OCI-LY7 (cell line): ENCODE data around the gene SLC25A21. TPM values are rescaled to one million over a fixed set of nuclear protein-coding genes. Genes with fewer than 3 reads are reported as not detected.

Experiments used
- Bru-seq: library from RNA; stranded (reverse); fragments of 400-500 nt; gene quantifications from one replicate; lab custom pipeline; 2021; lab: Mats Ljungman, UMichigan
- BruChase-seq, 2 experiments: library from RNA; stranded (reverse); fragments of 400-500 nt; gene quantifications; one replicate each; lab custom pipeline; 2021; lab: Mats Ljungman, UMichigan
- BruUV-seq: library from RNA; stranded (reverse); fragments of 400-500 nt; replicated peaks from 2 replicates; lab custom pipeline; 2021; lab: Mats Ljungman, UMichigan
- CTCF ChIA-PET: fragments of 300-600 bp; sonication (Branson Sonifier 250); formaldehyde crosslinking; loops from one replicate; lab custom pipeline; 2022; ENCODE audit warnings: antibody characterized with exemption; ENCODE audit not compliant: unreplicated experiment; lab: Charles Lee
- POLR2A ChIA-PET: fragments of 300-600 bp; sonication (Branson Sonifier 250); formaldehyde crosslinking; loops from one replicate; lab custom pipeline; 2022; ENCODE audit warnings: antibody characterized with exemption; lab: Charles Lee
- DNase-seq: peaks from one replicate; pipeline ENCODE4 v3.0.0-alpha.2; 2015; ENCODE audit warnings: low spot score
- H2AFZ ChIP-seq: fragments of 200-600 bp; sonication (generic), shearing (Covaris generic); 2 replicates; pipeline ENCODE4 v1.6.1; 2014; ENCODE audit warnings: mild to moderate bottlenecking, antibody characterized with exemption, low read length, moderate library complexity
- H3K27ac ChIP-seq: fragments of 200-600 bp; sonication (generic); 2 replicates; pipeline ENCODE4 v1.5.1; 2014; ENCODE audit warnings: mixed run types, low read depth, mild to moderate bottlenecking, moderate library complexity, low read length, inconsistent platforms; ENCODE audit not compliant: poor library complexity, severe bottlenecking
- H3K36me3 ChIP-seq: fragments of 200-600 bp; sonication (generic); 2 replicates; pipeline ENCODE4 v1.6.1; 2014; ENCODE audit warnings: mild to moderate bottlenecking, antibody characterized with exemption, low read length, moderate library complexity, mixed read lengths; ENCODE audit not compliant: insufficient read depth
- H3K4me1 ChIP-seq: fragments of 200-600 bp; sonication (generic); 2 replicates; pipeline ENCODE4 v1.5.1; 2014; ENCODE audit warnings: mild to moderate bottlenecking, low read length; ENCODE audit not compliant: insufficient read depth, poor library complexity, severe bottlenecking
- H3K4me2 ChIP-seq: fragments of 200-600 bp; sonication (generic); 2 replicates; pipeline ENCODE4 v1.6.1; 2014; ENCODE audit warnings: mild to moderate bottlenecking, low read length
- H3K4me3 ChIP-seq: fragments of 200-600 bp; sonication (generic); 2 replicates; pipeline ENCODE4 v1.5.1; 2014; ENCODE audit warnings: mild to moderate bottlenecking, low read depth, low read length; ENCODE audit not compliant: poor library complexity, severe bottlenecking
- H3K79me2 ChIP-seq: fragments of 200-600 bp; sonication (generic); 2 replicates; pipeline ENCODE4 v1.6.1; 2016; ENCODE audit warnings: low read depth, mild to moderate bottlenecking, low read length, moderate library complexity, mixed read lengths; ENCODE audit not compliant: insufficient read depth
- H3K9me2 ChIP-seq: fragments of 200-600 bp; sonication (generic); 2 replicates; pipeline ENCODE4 v1.6.1; 2016; ENCODE audit warnings: mild to moderate bottlenecking, low read length, mixed read lengths; ENCODE audit not compliant: insufficient read depth
- H3K9me3 ChIP-seq: fragments of 200-600 bp; sonication (generic); 2 replicates; pipeline ENCODE4 v1.6.1; 2014; ENCODE audit warnings: mild to moderate bottlenecking, mixed run types, low read length, mixed read lengths
- H4K20me1 ChIP-seq: fragments of 200-600 bp; sonication (generic); 2 replicates; pipeline ENCODE4 v1.6.1; 2014; ENCODE audit warnings: mild to moderate bottlenecking, antibody characterized with exemption, low read length, moderate library complexity, mixed read lengths; ENCODE audit not compliant: insufficient read depth
- CTCF ChIP-seq: fragments of 200-600 bp; sonication (generic); conservative IDR thresholded peaks from 2 replicates; pipeline ENCODE4 v1.5.1; 2014; ENCODE audit warnings: mild to moderate bottlenecking, antibody characterized with exemption, low read length, moderate library complexity, mixed read lengths
- EZH2phosphoT487 ChIP-seq: fragments of 200-600 bp; sonication (generic); IDR thresholded peaks from 2 replicates; pipeline ENCODE4 v1.6.1; 2018; ENCODE audit warnings: low read depth, borderline replicate concordance, mild to moderate bottlenecking, mixed run types, antibody characterized with exemption, low read length, moderate library complexity, mixed read lengths
- intact Hi-C: fragments of 100-400 bp; cut with micrococcal nuclease; formaldehyde crosslinking; loops from one replicate; pipeline ENCODE4 v1.10.0; 2022; ENCODE audit not compliant: unreplicated experiment
- long read RNA-seq: library from polyadenylated mRNA; stranded (forward); transcript quantifications from one replicate; pipeline ENCODE4 v2.0.0, GENCODE V29; 2022
- total RNA-seq, 2 experiments: library from RNA; depleted of rRNA in 1 of 2; stranded (reverse); fragments of >200 nt in 1 of 2; shearing (Covaris generic) in 1 of 2; gene quantifications; 2 replicates each; pipeline ENCODE4 v1.2.3, GENCODE V29; 2014 to 2022

The SLC25A21 gene
- total RNA-seq (2014; rRNA removed; shearing (Covaris generic)), result not detected in 2 replicates
- total RNA-seq (2022), result not detected in 2 replicates
- percentile 0 among the genes with signal in this experiment for Bru-seq, nascent RNA
- BruChase-seq, experiment 1, labeled RNA remaining after a 6-hour chase, result percentile 1 among the genes with signal in this experiment
- percentile 2 among the genes with signal in this experiment for BruChase-seq, experiment 2, labeled RNA remaining after a 2-hour chase
- long read RNA-seq, result 0 reads

- no peak within 1 kb of the TSS for H3K27ac ChIP-seq
- POLR2A ChIA-PET, result no interaction called here
- H4K20me1 ChIP-seq, result no peaks in the 10 kb centered on the region
- no peak within 1 kb of the TSS for H3K4me3 ChIP-seq
- H3K79me2 ChIP-seq, result no peaks in the 10 kb centered on the region
- TF ChIP-seq EZH2phosphoT487 (no peak), CTCF (no peak)
- H3K36me3 ChIP-seq, result no peaks in the 10 kb centered on the region
- intact Hi-C loops, result no loop called here
- no peaks in the 10 kb centered on the region for H3K9me3 ChIP-seq
- H3K9me2 ChIP-seq, result no peaks in the 10 kb centered on the region
- BruUV-seq, result no TSS peak
- CTCF ChIA-PET, result no interaction called here
- no peaks in the 10 kb centered on the region for H3K4me1 ChIP-seq
- DNase-seq, result no peak
- no peak within 1 kb of the TSS for H3K4me2 ChIP-seq
- no peak within 1 kb of the TSS for H2AFZ ChIP-seq
These were observed at the start of gene SLC25A21 for GRCh38 chr14:37172024-37172869. Gene SLC25A21 (minus strand): TSS chr14:37172606.

- no peak for DNase-seq
These were observed 48.7 kb upstream of the SLC25A21 start for GRCh38 chr14:37221073-37221472.

GRCh38 chr14:37215345-37215744 is 42.9 kb upstream of the SLC25A21 start:
- Histone ChIP-seq H3K9me2 (no peaks in the 10 kb centered on the region), H3K4me3 (no peak overlapping the region), H3K27ac (no peak overlapping the region), H3K36me3 (no peaks in the 10 kb centered on the region), H3K9me3 (no peaks in the 10 kb centered on the region), H3K79me2 (no peaks in the 10 kb centered on the region), H4K20me1 (no peaks in the 10 kb centered on the region), H2AFZ (no peak overlapping the region), H3K4me1 (no peaks in the 10 kb centered on the region), H3K4me2 (no peak overlapping the region)
- ChIA-PET CTCF (no interaction called here), POLR2A (interaction anchor here (0.7 kb wide), 1 partner anchor 1457 kb away, joined by 3 read pairs; no protein-coding TSS in a partner anchor)
- intact Hi-C loops, result no loop called here
- no peak for TF ChIP-seq CTCF
- TF ChIP-seq EZH2phosphoT487, result no peak
- DNase-seq, result no peak
- BruUV-seq, result no TSS peak

More at GRCh38 chr14:37221073-37221472, 48.7 kb upstream of the SLC25A21 start:
- H2AFZ ChIP-seq, result no peak overlapping the region
- H3K4me1 ChIP-seq, result no peaks in the 10 kb centered on the region
- no peak overlapping the region for H3K4me2 ChIP-seq
- H3K27ac ChIP-seq, result no peak overlapping the region
- POLR2A ChIA-PET, result no interaction called here
- 0 out of 2 replicates have a peak, but pooled peaks cover 4% of the 10 kb centered on the region for H3K9me3 ChIP-seq
- no peaks in the 10 kb centered on the region for H3K36me3 ChIP-seq
- no peaks in the 10 kb centered on the region for H3K9me2 ChIP-seq
- intact Hi-C loops, result no loop called here
- no peaks in the 10 kb centered on the region for H4K20me1 ChIP-seq
- no TSS peak for BruUV-seq
- no peaks in the 10 kb centered on the region for H3K79me2 ChIP-seq
- TF ChIP-seq EZH2phosphoT487, result no peak
- no peak overlapping the region for H3K4me3 ChIP-seq
- CTCF ChIA-PET, result no interaction called here
